Measurements from ENCODE around the gene SPOCD1. TPM values are rescaled to one million over a fixed set of nuclear protein-coding genes. Genes with fewer than 3 reads are reported as not detected.
A peak's percentile ranks its signal among the peaks of the same experiment; 100 is the strongest.
"Not testable (repeated sequence)": the region's sequence is repeated elsewhere in the genome, so short reads cannot be mapped to it uniquely, and the experiment has no call there.

SPOCD1 gene
- polyA plus RNA-seq, 3 donors, result not detected

- Histone ChIP-seq H3K9me3 (replicated peaks in 1 of 2; ENCODE audit: control insufficient read depth in 1 of 2, insufficient read depth in 1 of 2, low read length in 2 of 2) (no peaks in the 10 kb centered on the region), H3K4me1 (ENCODE audit: control insufficient read depth in 1 of 2, insufficient read depth in 2 of 2, low read length in 2 of 2) (peaks cover 0 to 9% of the 10 kb centered on the region in 2 donors), H2AFZ (ENCODE audit: insufficient read depth, low read depth, low read length, poor library complexity, severe bottlenecking) (no peak overlapping the region), H3K27ac (ENCODE audit: low read depth in 1 of 2, low read length in 2 of 2) (no peak overlapping the region), H3K9ac (ENCODE audit: insufficient read depth, low read length, poor library complexity, severe bottlenecking) (no peak overlapping the region), H3K79me2 (ENCODE audit: insufficient read depth, low read length) (no peaks in the 10 kb centered on the region), H3K27me3 (ENCODE audit: control insufficient read depth in 2 of 2, insufficient read depth in 2 of 2, low read length in 2 of 2) (no peaks in the 10 kb centered on the region), H3K36me3 (replicated peaks in 1 of 2; ENCODE audit: control insufficient read depth in 1 of 2, insufficient read depth in 2 of 2, low read length in 2 of 2) (no peaks in the 10 kb centered on the region), H3K4me2 (replicated peaks; ENCODE audit: extremely low read depth, low read length, poor library complexity, severe bottlenecking) (no peak overlapping the region), H3K4me3 (replicated peaks in 1 of 3; ENCODE audit: low read depth in 2 of 3, low read length in 3 of 3) (no peak overlapping the region), H4K20me1 (ENCODE audit: insufficient read depth, low read length) (no peaks in the 10 kb centered on the region)
- no peak overlapping the region for H3K4me3 Mint-ChIP-seq
- intact Hi-C loops (cut with micrococcal nuclease), result loop anchor here (5.0 to 10.0 kb wide), 2 partner anchors 87 to 144 kb away; no protein-coding TSS in a partner anchor
- peaks cover 1 to 7% (median 4%) of the 10 kb centered on the region in 3 donors for H3K27me3 Mint-ChIP-seq (ENCODE audit: low read depth in 3 of 3)
- DNase-seq, result peak; percentile 33 to 35 (median 34)
- H3K4me1 Mint-ChIP-seq, result peaks cover 24% of the 10 kb centered on the region
- peak overlapping the region in 5 of 7 donors; percentile 64 to 88 (median 82) for H3K27ac Mint-ChIP-seq
- no CpG with 5 or more reads among the region's 1 CpG for WGBS (ENCODE audit: insufficient coverage)
- TF ChIP-seq, protein P1, sequence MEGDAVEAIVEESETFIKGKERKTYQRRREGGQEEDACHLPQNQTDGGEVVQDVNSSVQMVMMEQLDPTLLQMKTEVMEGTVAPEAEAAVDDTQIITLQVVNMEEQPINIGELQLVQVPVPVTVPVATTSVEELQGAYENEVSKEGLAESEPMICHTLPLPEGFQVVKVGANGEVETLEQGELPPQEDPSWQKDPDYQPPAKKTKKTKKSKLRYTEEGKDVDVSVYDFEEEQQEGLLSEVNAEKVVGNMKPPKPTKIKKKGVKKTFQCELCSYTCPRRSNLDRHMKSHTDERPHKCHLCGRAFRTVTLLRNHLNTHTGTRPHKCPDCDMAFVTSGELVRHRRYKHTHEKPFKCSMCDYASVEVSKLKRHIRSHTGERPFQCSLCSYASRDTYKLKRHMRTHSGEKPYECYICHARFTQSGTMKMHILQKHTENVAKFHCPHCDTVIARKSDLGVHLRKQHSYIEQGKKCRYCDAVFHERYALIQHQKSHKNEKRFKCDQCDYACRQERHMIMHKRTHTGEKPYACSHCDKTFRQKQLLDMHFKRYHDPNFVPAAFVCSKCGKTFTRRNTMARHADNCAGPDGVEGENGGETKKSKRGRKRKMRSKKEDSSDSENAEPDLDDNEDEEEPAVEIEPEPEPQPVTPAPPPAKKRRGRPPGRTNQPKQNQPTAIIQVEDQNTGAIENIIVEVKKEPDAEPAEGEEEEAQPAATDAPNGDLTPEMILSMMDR (IDR thresholded peaks at IDR 0.05), result no peak
- H3K9me3 Mint-ChIP-seq, result peaks cover 0 to 3% (median 0%) of the 10 kb centered on the region in 7 donors
- no peaks in the 10 kb centered on the region for H3K36me3 Mint-ChIP-seq
Measured at GRCh38 chr1:31818206-31818605, 2.4 kb upstream of the SPOCD1 start.

GRCh38 chr1:31816947-31817346 lies 1.1 kb upstream of the SPOCD1 start:
- H3K9ac ChIP-seq (ENCODE audit: insufficient read depth, low read length, poor library complexity, severe bottlenecking); H3K36me3 Mint-ChIP-seq; H3K9me3 ChIP-seq (replicated peaks in 1 of 2; ENCODE audit: control insufficient read depth in 1 of 2, insufficient read depth in 1 of 2, low read length in 2 of 2); H2AFZ ChIP-seq (ENCODE audit: insufficient read depth, low read depth, low read length, poor library complexity, severe bottlenecking); H3K36me3 ChIP-seq (replicated peaks in 1 of 2; ENCODE audit: control insufficient read depth in 1 of 2, insufficient read depth in 2 of 2, low read length in 2 of 2); H3K9me3 Mint-ChIP-seq; H3K27me3 ChIP-seq (ENCODE audit: control insufficient read depth in 2 of 2, insufficient read depth in 2 of 2, low read length in 2 of 2); H3K4me2 ChIP-seq (replicated peaks; ENCODE audit: extremely low read depth, low read length, poor library complexity, severe bottlenecking); H3K4me3 Mint-ChIP-seq; H3K27ac ChIP-seq (ENCODE audit: low read depth in 1 of 2, low read length in 2 of 2); H3K4me1 ChIP-seq (ENCODE audit: control insufficient read depth in 1 of 2, insufficient read depth in 2 of 2, low read length in 2 of 2); H3K4me3 ChIP-seq (replicated peaks in 1 of 3; ENCODE audit: low read depth in 2 of 3, low read length in 3 of 3); H4K20me1 ChIP-seq (ENCODE audit: insufficient read depth, low read length); H3K27me3 Mint-ChIP-seq (ENCODE audit: low read depth in 3 of 3); H3K79me2 ChIP-seq (ENCODE audit: insufficient read depth, low read length): not testable (repeated sequence)
- WGBS (ENCODE audit: insufficient coverage), result no CpG with 5 or more reads among the region's 8 CpGs
- intact Hi-C loops (cut with micrococcal nuclease), result loop anchor here (2.0 to 10.0 kb wide), 3 partner anchors 88 to 148 kb away; no protein-coding TSS in a partner anchor
- DNase-seq, result peak in 2 of 3 donors; percentile 20 to 29
- Mint-ChIP-seq H3K4me1 (peaks cover 28% of the 10 kb centered on the region), H3K27ac (peak overlapping the region in 5 of 7 donors; percentile 19 to 87 (median 37))

- H3K4me3 ChIP-seq (replicated peaks in 1 of 3; ENCODE audit: low read depth in 2 of 3, low read length in 3 of 3); H3K79me2 ChIP-seq (ENCODE audit: insufficient read depth, low read length); H3K4me2 ChIP-seq (replicated peaks; ENCODE audit: extremely low read depth, low read length, poor library complexity, severe bottlenecking); H3K9me3 Mint-ChIP-seq; H3K27ac ChIP-seq (ENCODE audit: low read depth in 1 of 2, low read length in 2 of 2); H3K9ac ChIP-seq (ENCODE audit: insufficient read depth, low read length, poor library complexity, severe bottlenecking); H3K27me3 ChIP-seq (ENCODE audit: control insufficient read depth in 2 of 2, insufficient read depth in 2 of 2, low read length in 2 of 2); H2AFZ ChIP-seq (ENCODE audit: insufficient read depth, low read depth, low read length, poor library complexity, severe bottlenecking); H3K36me3 ChIP-seq (replicated peaks in 1 of 2; ENCODE audit: control insufficient read depth in 1 of 2, insufficient read depth in 2 of 2, low read length in 2 of 2); H4K20me1 ChIP-seq (ENCODE audit: insufficient read depth, low read length); H3K4me1 ChIP-seq (ENCODE audit: control insufficient read depth in 1 of 2, insufficient read depth in 2 of 2, low read length in 2 of 2); H3K9me3 ChIP-seq (replicated peaks in 1 of 2; ENCODE audit: control insufficient read depth in 1 of 2, insufficient read depth in 1 of 2, low read length in 2 of 2); DNase-seq; H3K36me3 Mint-ChIP-seq; H3K4me3 Mint-ChIP-seq: not testable (repeated sequence)
- intact Hi-C loops (cut with micrococcal nuclease), result loop anchor here (2.0 to 10.0 kb wide), 3 partner anchors 88 to 148 kb away; no protein-coding TSS in a partner anchor
- Mint-ChIP-seq H3K27me3 (ENCODE audit: low read depth in 3 of 3) (peaks cover 3 to 13% (median 4%) of the 10 kb centered on the region in 3 donors), H3K27ac (peak overlapping the region in 3 of 7 donors; percentile 31 to 61 (median 37)), H3K4me1 (peaks cover 28% of the 10 kb centered on the region)
- no CpG with 5 or more reads among the region's 3 CpGs for WGBS (ENCODE audit: insufficient coverage)
Measured at GRCh38 chr1:31816501-31816900, 679 bp upstream of the SPOCD1 start.

All from CD14-positive monocyte (primary cell).